Measurements from ENCODE around the gene ZSWIM3. TPM values are rescaled to one million over a fixed set of nuclear protein-coding genes. Genes with fewer than 3 reads are reported as not detected.

The ZSWIM3 gene
- total and polyA plus RNA-seq, 2 of the 13 experiments (the other 11 are each of a cell fraction or from before 2014, with no cell fraction given) = 5.2 to 5.8 TPM

GRCh38 chr20:45927071-45927878 lies 69.9 kb downstream of the ZSWIM3 start (continued):
- TF ChIP-seq HCFC1 (IDR thresholded peaks at IDR 0.05; ENCODE audit: low read depth, low read length) (no peak), HMGXB3 (CRISPR knock-in tag; IDR thresholded peaks at IDR 0.05; ENCODE audit: borderline replicate concordance) (peak; percentile 65), ZNF607 (CRISPR knock-in tag; IDR thresholded peaks at IDR 0.05; ENCODE audit: borderline replicate concordance) (peak; percentile 83), PPARG (CRISPR knock-in tag; conservative IDR thresholded peaks at IDR 0.05) (peak; percentile 94), NCOR1 (IDR thresholded peaks at IDR 0.05; ENCODE audit: borderline replicate concordance, low read length) (peak; percentile 92), TFAP4 (IDR thresholded peaks at IDR 0.05; ENCODE audit: borderline replicate concordance, low read depth) (peak; percentile 50; the same call in 1 of the 2 replicates), SIN3A (IDR thresholded peaks at IDR 0.05; ENCODE audit: borderline replicate concordance, low read depth, low read length) (no peak), KDM2A (CRISPR knock-in tag; IDR thresholded peaks at IDR 0.05; ENCODE audit: borderline replicate concordance, low read depth) (peak; percentile 55), REST (IDR thresholded peaks at IDR 0.05; ENCODE audit: borderline replicate concordance in 1 of 2, low read depth in 1 of 2, low read length in 2 of 2) (0 out of 4 replicates have a peak, but pooled peaks of 1 of the 2 experiments have one; percentile 33), REXO4 (CRISPR knock-in tag; IDR thresholded peaks at IDR 0.05; ENCODE audit: borderline replicate concordance) (no peak), ATF6 (CRISPR knock-in tag; conservative IDR thresholded peaks at IDR 0.05) (no peak), SRSF1 (optimal IDR thresholded peaks at IDR 0.05; ENCODE audit: low read depth, low read length) (no peak), NR0B2 (CRISPR knock-in tag; IDR thresholded peaks at IDR 0.05) (0 out of 2 replicates have a peak, but pooled peaks have one; percentile 47)

Data from HepG2 (cell line).